Tibial artery (tissue), 4 donors: ENCODE data around the gene BMI1.

Source experiments
- DNase-seq, 2 donors: peaks; one replicate each; pipeline ENCODE4 v3.0.0-alpha.2; 2019
- H3K27ac ChIP-seq, 2 donors: fragments of 200-600 bp; sonication (generic) in 1 of 2; 1 replicate in 1 of 2; 2 replicates in 1 of 2; pipeline ENCODE4 v1.5.1; 2018 to 2019; ENCODE audit warnings: mild to moderate bottlenecking in 1 of 2
- H3K27me3 ChIP-seq, 2 donors: fragments of 200-600 bp; sonication (generic) in 1 of 2; one replicate each; pipeline versions ENCODE4 v1.5.1 to v1.6.0; 2016 to 2019
- H3K36me3 ChIP-seq, 3 donors: fragments of 200-600 bp; sonication (generic) in 2 of 3; one replicate each; pipeline ENCODE4 v1.5.1; 2016 to 2019; ENCODE audit warnings: mild to moderate bottlenecking in 2 of 3
- H3K4me1 ChIP-seq, 4 donors: fragments of 200-600 bp; sonication (generic) in 2 of 4; 1 replicate in 3 of 4; 2 replicates in 1 of 4; pipeline ENCODE4 v1.5.1; 2016 to 2019
- H3K4me3 ChIP-seq, 2 donors: fragments of 200-600 bp; sonication (generic) in 1 of 2; 1 replicate in 1 of 2; 2 replicates in 1 of 2; pipeline ENCODE4 v1.5.1; 2018 to 2019; ENCODE audit warnings: mild to moderate bottlenecking in 2 of 2
- H3K9me3 ChIP-seq, 3 donors: fragments of 200-600 bp; sonication (generic) in 1 of 3; one replicate each; pipeline ENCODE4 v1.5.1; 2016 to 2019
- CTCF ChIP-seq, 2 experiments: fragments of 200-600 bp in 1 of 2; fragments of 450-650 bp in 1 of 2; IDR thresholded peaks; one replicate each; pipeline ENCODE4 v1.5.1; 2017 to 2019; ENCODE audit warnings: antibody characterized with exemption in 2 of 2, mild to moderate bottlenecking in 1 of 2, moderate library complexity in 1 of 2
- intact Hi-C: fragments of 100-400 bp; cut with DNase I; formaldehyde crosslinking; loops from one replicate; pipeline ENCODE4 v1.15.0; 2023; ENCODE audit warnings: low total_unique reads

The BMI1 gene

GRCh38 chr10:22319980-22320558, 830 bp upstream of the BMI1 start:
- H3K27ac ChIP-seq: peak overlapping the region; percentile 95 to 96
- H3K4me3 ChIP-seq: peak overlapping the region; percentile 94 to 97
- H3K9me3 ChIP-seq: no peaks in the 10 kb centered on the region
- DNase-seq: no peak
- peak in 1 of 2 experiments; percentile 10 for TF ChIP-seq CTCF (IDR thresholded peaks at IDR 0.05)
- peaks cover 0 to 4% of the 10 kb centered on the region in 2 donors for H3K27me3 ChIP-seq
- no peaks in the 10 kb centered on the region for H3K36me3 ChIP-seq
- intact Hi-C loops: loop anchor here (5.0 kb wide), 1 partner anchor 68 kb away; no protein-coding TSS in a partner anchor
- H3K4me1 ChIP-seq: peaks cover 0 to 59% (median 32%) of the 10 kb centered on the region in 4 donors

GRCh38 chr10:22321156-22321923, 441 bp downstream of the BMI1 start:
- intact Hi-C loops: no loop called here
- Histone ChIP-seq H3K36me3 (no peaks in the 10 kb centered on the region), H3K27ac (peak overlapping the region; percentile 95 to 96), H3K9me3 (no peaks in the 10 kb centered on the region), H3K4me1 (peaks cover 0 to 64% (median 31%) of the 10 kb centered on the region in 4 donors), H3K27me3 (peaks cover 0 to 4% of the 10 kb centered on the region in 2 donors), H3K4me3 (peak overlapping the region; percentile 94 to 97)
- peak in 1 of 2 experiments; percentile 16 for TF ChIP-seq CTCF (IDR thresholded peaks at IDR 0.05)
- peak; percentile 53 to 85 for DNase-seq

- no peaks in the 10 kb centered on the region for H3K9me3 ChIP-seq
- peaks cover 0 to 4% of the 10 kb centered on the region in 2 donors for H3K27me3 ChIP-seq
- H3K27ac ChIP-seq: peak overlapping the region; percentile 52 to 65
- DNase-seq: peak in 1 of 2 donors; percentile 69
- intact Hi-C loops: no loop called here
- peaks cover 0 to 2% (median 0%) of the 10 kb centered on the region in 3 donors for H3K36me3 ChIP-seq
- H3K4me1 ChIP-seq: peaks cover 0 to 64% (median 32%) of the 10 kb centered on the region in 4 donors
- no peak for TF ChIP-seq CTCF (IDR thresholded peaks at IDR 0.05)
- H3K4me3 ChIP-seq: peak overlapping the region; percentile 71 to 94
Measured at GRCh38 chr10:22321924-22322640, 1.2 kb downstream of the BMI1 start.

GRCh38 chr10:22322641-22323160, 1.8 kb downstream of the BMI1 start:
- intact Hi-C loops: no loop called here
- no peak for TF ChIP-seq CTCF (IDR thresholded peaks at IDR 0.05)
- Histone ChIP-seq H3K27ac (peak overlapping the region in 1 of 2 donors; percentile 65), H3K36me3 (peaks cover 0 to 8% (median 2%) of the 10 kb centered on the region in 3 donors), H3K27me3 (peaks cover 0 to 4% of the 10 kb centered on the region in 2 donors), H3K4me3 (peak overlapping the region; percentile 71 to 94), H3K9me3 (no peaks in the 10 kb centered on the region), H3K4me1 (peaks cover 0 to 58% (median 31%) of the 10 kb centered on the region in 4 donors)
- no peak for DNase-seq

GRCh38 chr10:22323538-22324305, 2.8 kb downstream of the BMI1 start:
- Histone ChIP-seq H3K4me1 (peaks cover 0 to 50% (median 28%) of the 10 kb centered on the region in 4 donors), H3K36me3 (peaks cover 5 to 15% (median 6%) of the 10 kb centered on the region in 3 donors), H3K4me3 (no peak overlapping the region), H3K27ac (no peak overlapping the region), H3K27me3 (peaks cover 0 to 4% of the 10 kb centered on the region in 2 donors), H3K9me3 (no peaks in the 10 kb centered on the region)
- intact Hi-C loops: no loop called here
- no peak for DNase-seq
- no peak for TF ChIP-seq CTCF (IDR thresholded peaks at IDR 0.05)
